HepG2 (cell line): ENCODE measurements around the gene CEBPE. TPM values are rescaled to one million over a fixed set of nuclear protein-coding genes. Genes with fewer than 3 reads are reported as not detected.
A peak's percentile ranks its signal among the peaks of the same experiment; 100 is the strongest.

ENCODE experiments used
- FOSL2 ChIP-seq: sonication (generic); formaldehyde crosslinking; IDR thresholded peaks from 2 replicates; pipeline ENCODE4 v1.4.0; 2020; ENCODE audit warnings: missing genetic modification reagents
- FOXA3 ChIP-seq: IDR thresholded peaks from 2 replicates; pipeline ENCODE4 v1.6.1; 2016; ENCODE audit warnings: missing genetic modification reagents, missing compliant biosample characterization
- GABPB1 ChIP-seq: IDR thresholded peaks from 2 replicates; pipeline ENCODE4 v1.6.1; 2016; ENCODE audit warnings: mild to moderate bottlenecking, missing genetic modification reagents, moderate library complexity, missing compliant biosample characterization
- HNF1B ChIP-seq: sonication (generic); formaldehyde crosslinking; IDR thresholded peaks from 2 replicates; pipeline ENCODE4 v1.5.1; 2020; ENCODE audit warnings: mild to moderate bottlenecking, moderate library complexity, missing genetic modification reagents
- MAFF ChIP-seq: IDR thresholded peaks from 2 replicates; pipeline ENCODE4 v1.6.1; 2011; ENCODE audit warnings: low read depth, low read length, improper control_type of control experiment
- MXD4 ChIP-seq: IDR thresholded peaks from 2 replicates; pipeline ENCODE4 v1.6.1; 2016; ENCODE audit warnings: mild to moderate bottlenecking, missing biosample characterization, missing genetic modification reagents
- PAXIP1 ChIP-seq: sonication (generic); formaldehyde crosslinking; conservative IDR thresholded peaks from 2 replicates; pipeline ENCODE4 v1.4.0; 2020; ENCODE audit warnings: mild to moderate bottlenecking, missing genetic modification reagents, moderate library complexity
- SIN3A ChIP-seq: IDR thresholded peaks from 2 replicates; pipeline ENCODE4 v1.6.1; 2011; ENCODE audit warnings: low read depth, mild to moderate bottlenecking, control low read depth, low read length, borderline replicate concordance
- SKIL ChIP-seq: sonication (generic); formaldehyde crosslinking; IDR thresholded peaks from 2 replicates; pipeline ENCODE4 v1.8.0; 2022; ENCODE audit warnings: missing genetic modification reagents, mild to moderate bottlenecking, moderate library complexity, borderline replicate concordance
- SP2 ChIP-seq: sonication (generic); formaldehyde crosslinking; IDR thresholded peaks from 2 replicates; pipeline ENCODE4 v1.5.1; 2020; ENCODE audit warnings: mild to moderate bottlenecking, missing genetic modification reagents
- YEATS2 ChIP-seq: sonication (generic); formaldehyde crosslinking; IDR thresholded peaks from 2 replicates; pipeline ENCODE4 v1.4.0; 2020; ENCODE audit warnings: missing genetic modification reagents, borderline replicate concordance
- ZBTB8A ChIP-seq: sonication (generic); formaldehyde crosslinking; IDR thresholded peaks from 2 replicates; pipeline ENCODE4 v1.4.0; 2020; ENCODE audit warnings: mild to moderate bottlenecking, low read depth, missing genetic modification reagents, borderline replicate concordance
- ZFYVE20 ChIP-seq: sonication (generic); formaldehyde crosslinking; IDR thresholded peaks from 2 replicates; pipeline ENCODE4 v1.8.0; 2023; ENCODE audit warnings: low read depth, mild to moderate bottlenecking, moderate library complexity, missing genetic modification reagents, borderline replicate concordance
- ZNF205 ChIP-seq: IDR thresholded peaks from 2 replicates; pipeline ENCODE4 v1.6.1; 2018; ENCODE audit warnings: missing biosample characterization, missing genetic modification reagents
- ZNF225 ChIP-seq: sonication (generic); formaldehyde crosslinking; IDR thresholded peaks from 2 replicates; pipeline ENCODE4 v1.4.0; 2020; ENCODE audit warnings: mild to moderate bottlenecking, missing genetic modification reagents
- ZNF331 ChIP-seq: sonication (generic); formaldehyde crosslinking; IDR thresholded peaks from 2 replicates; pipeline ENCODE4 v1.4.0; 2020; ENCODE audit warnings: missing genetic modification reagents
- ZNF563 ChIP-seq: sonication (generic); formaldehyde crosslinking; IDR thresholded peaks from 2 replicates; pipeline ENCODE4 v1.8.0; 2022; ENCODE audit warnings: mild to moderate bottlenecking, moderate library complexity, missing genetic modification reagents
- ZNF572 ChIP-seq: sonication (generic); formaldehyde crosslinking; IDR thresholded peaks from 2 replicates; pipeline ENCODE4 v1.5.1; 2020; ENCODE audit warnings: mild to moderate bottlenecking, missing genetic modification reagents
- ZNF580 ChIP-seq: IDR thresholded peaks from 2 replicates; pipeline ENCODE4 v1.6.1; 2016; ENCODE audit warnings: low read depth, borderline replicate concordance
- ZNF83 ChIP-seq: sonication (generic); formaldehyde crosslinking; IDR thresholded peaks from 2 replicates; pipeline ENCODE4 v1.4.0; 2020; ENCODE audit warnings: missing genetic modification reagents, mild to moderate bottlenecking, borderline replicate concordance
- ZSCAN29 ChIP-seq: sonication (generic); formaldehyde crosslinking; conservative IDR thresholded peaks from 2 replicates; pipeline ENCODE4 v1.4.0; 2020; ENCODE audit warnings: mild to moderate bottlenecking, missing genetic modification reagents
- polyA plus RNA-seq, 8 experiments: library from polyadenylated mRNA; depleted of rRNA in 3 of 8; stranded (reverse) in 7 of 8; unstranded in 1 of 8; fragments of >200 nt; fragmentation: Illumina TruSeq in 4 of 8; extraction: Trizol in 4 of 8; gene quantifications; 2 replicates each; pipeline versions ENCODE4 v1.2.1 to v1.2.3, GENCODE V29; 2011 to 2016; ENCODE audit warnings: low read depth in 4 of 8, missing spikeins in 1 of 8, mixed read lengths in 1 of 8; ENCODE audit not compliant: insufficient read depth in 1 of 8
- total RNA-seq, 5 experiments: library from RNA; depleted of rRNA; stranded (reverse); fragments of >200 nt; fragmentation: Illumina TruSeq; extraction: Trizol; gene quantifications; 2 replicates each; pipeline ENCODE4 v1.2.3, GENCODE V29; 2016; ENCODE audit warnings: low read depth in 1 of 5

CEBPE gene
- total and polyA plus RNA-seq, 2 of the 13 experiments (the other 11 are each of a cell fraction or from before 2014, with no cell fraction given), result 0.09 to 0.11 TPM

- TF ChIP-seq PAXIP1, result peak; percentile 67; the same call in 1 of the 2 replicates
- TF ChIP-seq FOXA3, result no peak; the same call in 1 of the 2 replicates
- peak; percentile 24; the same call in 1 of the 2 replicates for TF ChIP-seq ZNF225 (CRISPR knock-in tag)
- TF ChIP-seq ZBTB8A (CRISPR knock-in tag), result 0 out of 2 replicates have a peak, but pooled peaks have one; percentile 35
- peak; percentile 83 for TF ChIP-seq ZNF331 (CRISPR knock-in tag)
- no peak for TF ChIP-seq SKIL (CRISPR knock-in tag)
- TF ChIP-seq MXD4, result peak; percentile 30
- TF ChIP-seq SIN3A, result peak; percentile 93
- TF ChIP-seq GABPB1 (CRISPR knock-in tag), result peak; percentile 96
- TF ChIP-seq ZNF205 (CRISPR knock-in tag), result peak; percentile 67; the same call in 1 of the 2 replicates
- TF ChIP-seq HNF1B (CRISPR knock-in tag), result peak; percentile 72
- 0 out of 2 replicates have a peak, but pooled peaks have one; percentile 53 for TF ChIP-seq ZNF563 (CRISPR knock-in tag)
- peak; percentile 98 for TF ChIP-seq YEATS2
- TF ChIP-seq ZSCAN29 (CRISPR knock-in tag), result peak; percentile 8; the same call in 1 of the 2 replicates
- TF ChIP-seq MAFF, result peak; percentile 5; the same call in 1 of the 2 replicates
- TF ChIP-seq ZNF572 (CRISPR knock-in tag), result peak; percentile 82; the same call in 1 of the 2 replicates
- TF ChIP-seq ZFYVE20 (CRISPR knock-in tag), result peak; percentile 81; the same call in 1 of the 2 replicates
- TF ChIP-seq SP2, result peak; percentile 68
- TF ChIP-seq ZNF83 (CRISPR knock-in tag), result 0 out of 2 replicates have a peak, but pooled peaks have one; percentile 71
- TF ChIP-seq FOSL2 (CRISPR knock-in tag), result peak; percentile 85
- TF ChIP-seq ZNF580 (CRISPR knock-in tag), result peak; percentile 65; the same call in 1 of the 2 replicates
These were observed 23.6 kb downstream of the CEBPE start, which contains the start of gene C14orf119 (continued) for GRCh38 chr14:23095196-23096108.
